VCaP (cell line): ENCODE results near the gene ADGRD1.

ENCODE experiments used
- H3K27ac ChIP-seq: fragments of 450-650 bp; 2 replicates; pipeline ENCODE4 v1.5.1; 2017
- CTCF ChIP-seq: fragments of 450-650 bp; conservative IDR thresholded peaks from 2 replicates; pipeline ENCODE4 v1.5.1; 2017; ENCODE audit warnings: mild to moderate bottlenecking, moderate library complexity

ADGRD1 gene

GRCh38 chr12:131028587-131029338, 75.1 kb downstream of the ADGRD1 start:
- no peak overlapping the region for H3K27ac ChIP-seq
- no peak for TF ChIP-seq CTCF

GRCh38 chr12:131030472-131031328, 77.0 kb downstream of the ADGRD1 start:
- H3K27ac ChIP-seq: no peak overlapping the region
- TF ChIP-seq CTCF: no peak

GRCh38 chr12:131032082-131032750, 78.5 kb downstream of the ADGRD1 start:
- TF ChIP-seq CTCF: no peak
- no peak overlapping the region for H3K27ac ChIP-seq

GRCh38 chr12:131033486-131033885, 79.8 kb downstream of the ADGRD1 start:
- no peak overlapping the region for H3K27ac ChIP-seq
- TF ChIP-seq CTCF: no peak

- H3K27ac ChIP-seq: no peak overlapping the region
- no peak for TF ChIP-seq CTCF
Observed at GRCh38 chr12:131033886-131034482, 80.3 kb downstream of the ADGRD1 start.

- 0 out of 2 replicates have a peak overlapping the region, but pooled peaks have one; percentile 9 for H3K27ac ChIP-seq
- no peak for TF ChIP-seq CTCF
Observed at GRCh38 chr12:131034631-131035244, 81.0 kb downstream of the ADGRD1 start.
